Measurements from ENCODE around the gene BBS9. TPM values are rescaled to one million over a fixed set of nuclear protein-coding genes. Genes with fewer than 3 reads are reported as not detected.

The BBS9 gene
- total RNA-seq, 4 donors from 2014 or later, result 22.0 to 72.5 (median 35.9) TPM

DNA sequence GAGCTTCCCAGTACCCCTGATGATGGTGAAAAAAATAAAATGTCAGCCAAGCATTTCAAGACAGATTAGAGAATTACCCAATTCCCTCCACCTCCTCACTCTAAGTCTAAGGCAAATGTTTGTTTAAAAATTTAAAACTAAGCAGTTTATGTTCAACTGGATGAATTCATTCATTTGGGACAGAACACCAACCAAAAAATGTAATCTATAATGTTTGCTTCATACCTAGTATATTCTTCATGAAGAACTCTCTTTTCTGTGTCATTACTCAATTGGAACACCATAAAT lies 450.3 kb downstream of the BBS9 start:
- DNase-seq (ENCODE audit: low spot score in 2 of 2), result no peak
- no peak overlapping the region for H3K4me3 ChIP-seq
- no peaks in the 10 kb centered on the region for H3K27me3 ChIP-seq
- H3K36me3 ChIP-seq, result no peaks in the 10 kb centered on the region
- TF ChIP-seq EP300 (IDR thresholded peaks at IDR 0.05), result no peak
- TF ChIP-seq, protein P1, sequence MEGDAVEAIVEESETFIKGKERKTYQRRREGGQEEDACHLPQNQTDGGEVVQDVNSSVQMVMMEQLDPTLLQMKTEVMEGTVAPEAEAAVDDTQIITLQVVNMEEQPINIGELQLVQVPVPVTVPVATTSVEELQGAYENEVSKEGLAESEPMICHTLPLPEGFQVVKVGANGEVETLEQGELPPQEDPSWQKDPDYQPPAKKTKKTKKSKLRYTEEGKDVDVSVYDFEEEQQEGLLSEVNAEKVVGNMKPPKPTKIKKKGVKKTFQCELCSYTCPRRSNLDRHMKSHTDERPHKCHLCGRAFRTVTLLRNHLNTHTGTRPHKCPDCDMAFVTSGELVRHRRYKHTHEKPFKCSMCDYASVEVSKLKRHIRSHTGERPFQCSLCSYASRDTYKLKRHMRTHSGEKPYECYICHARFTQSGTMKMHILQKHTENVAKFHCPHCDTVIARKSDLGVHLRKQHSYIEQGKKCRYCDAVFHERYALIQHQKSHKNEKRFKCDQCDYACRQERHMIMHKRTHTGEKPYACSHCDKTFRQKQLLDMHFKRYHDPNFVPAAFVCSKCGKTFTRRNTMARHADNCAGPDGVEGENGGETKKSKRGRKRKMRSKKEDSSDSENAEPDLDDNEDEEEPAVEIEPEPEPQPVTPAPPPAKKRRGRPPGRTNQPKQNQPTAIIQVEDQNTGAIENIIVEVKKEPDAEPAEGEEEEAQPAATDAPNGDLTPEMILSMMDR (IDR thresholded peaks at IDR 0.05), result no peak
- no peak for TF ChIP-seq POLR2A (IDR thresholded peaks at IDR 0.05)
- peaks cover 0 to 16% (median 3%) of the 10 kb centered on the region in 4 donors for H3K4me1 ChIP-seq
- no peaks in the 10 kb centered on the region for H3K9me3 ChIP-seq
- H3K27ac ChIP-seq, result no peak overlapping the region

DNA sequence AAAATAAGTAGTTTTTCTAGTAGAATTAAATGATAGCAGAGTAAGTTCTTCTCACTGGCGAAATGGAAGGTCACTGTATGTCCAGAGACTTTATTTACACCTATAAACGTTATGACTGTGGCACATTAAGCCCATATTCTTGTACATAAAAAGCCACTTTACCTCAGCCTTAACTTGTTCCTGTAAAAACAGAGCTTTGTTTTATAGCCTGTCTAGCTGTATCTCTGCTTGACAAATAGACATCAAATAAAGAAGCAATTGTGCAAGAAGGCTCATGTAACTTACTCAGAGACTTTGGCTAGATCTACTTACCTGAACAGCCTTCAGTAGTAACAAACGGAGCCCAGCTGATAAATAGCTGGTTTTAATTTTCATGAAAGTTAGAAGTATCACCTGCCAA lies 451.9 kb downstream of the BBS9 start:
- H3K27me3 ChIP-seq, result no peaks in the 10 kb centered on the region
- peaks cover 0 to 16% (median 3%) of the 10 kb centered on the region in 4 donors for H3K4me1 ChIP-seq
- H3K36me3 ChIP-seq, result no peaks in the 10 kb centered on the region
- no peak overlapping the region for H3K4me3 ChIP-seq
- H3K9me3 ChIP-seq, result no peaks in the 10 kb centered on the region
- DNase-seq (ENCODE audit: low spot score in 2 of 2), result no peak
- TF ChIP-seq, protein P1 (IDR thresholded peaks at IDR 0.05), result no peak
- no peak for TF ChIP-seq EP300 (IDR thresholded peaks at IDR 0.05)
- no peak for TF ChIP-seq POLR2A (IDR thresholded peaks at IDR 0.05)
- 56 to 59% methylated on average over 3 of the region's 3 CpGs for WGBS, 2 donors
- H3K27ac ChIP-seq, result no peak overlapping the region

DNA sequence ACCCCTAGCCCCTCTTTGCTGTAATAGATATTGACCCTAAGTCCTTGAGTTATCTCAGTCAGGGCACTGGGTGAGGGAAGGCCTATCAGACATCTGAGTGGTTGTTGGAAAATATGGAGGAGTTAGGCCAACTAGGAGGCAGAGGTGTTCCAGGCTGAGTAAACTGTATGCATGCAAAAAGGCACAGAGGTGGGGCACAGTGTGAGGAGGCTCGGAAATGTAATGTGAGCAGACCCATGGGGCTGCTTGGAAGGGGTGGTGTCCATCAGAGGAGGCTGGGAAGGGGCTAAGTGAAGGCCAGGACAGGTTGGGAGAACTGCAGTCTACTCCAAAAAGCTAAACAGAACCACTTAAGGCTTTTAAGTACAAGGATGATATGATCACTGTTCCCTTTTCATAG lies 452.7 kb downstream of the BBS9 start:
- WGBS, 2 donors, result 88 to 96% methylated on average over 1 of the region's 1 CpG
- TF ChIP-seq EP300 (IDR thresholded peaks at IDR 0.05) (no peak), POLR2A (IDR thresholded peaks at IDR 0.05) (no peak)
- TF ChIP-seq, protein P1 (IDR thresholded peaks at IDR 0.05), result no peak
- H3K4me1 ChIP-seq, result peaks cover 0 to 16% (median 3%) of the 10 kb centered on the region in 4 donors

DNA sequence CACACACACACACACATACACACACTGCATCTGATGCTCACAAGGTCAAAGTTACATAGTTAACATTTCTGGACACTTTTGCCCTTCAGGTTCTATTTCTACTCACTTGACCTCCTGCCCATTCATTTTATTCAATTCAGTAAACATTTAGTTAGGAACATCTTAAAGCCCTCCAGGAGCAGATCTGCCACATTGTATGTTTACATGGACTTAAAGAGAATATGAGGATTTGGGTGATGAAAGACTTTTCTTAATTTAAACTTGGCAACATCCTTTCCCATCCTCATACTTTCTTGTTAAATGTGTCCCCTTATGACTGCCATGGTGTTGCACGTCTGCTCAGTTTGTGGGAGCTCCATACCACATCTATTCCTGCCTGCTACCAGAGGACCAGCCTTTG lies 453.2 kb downstream of the BBS9 start:
- no peaks in the 10 kb centered on the region for H3K36me3 ChIP-seq
- TF ChIP-seq, protein P1 (IDR thresholded peaks at IDR 0.05), result no peak
- TF ChIP-seq POLR2A (IDR thresholded peaks at IDR 0.05), result no peak
- TF ChIP-seq EP300 (IDR thresholded peaks at IDR 0.05), result no peak
- 92 to 96% methylated on average over 1 of the region's 1 CpG for WGBS, 2 donors
- peaks cover 0 to 16% (median 3%) of the 10 kb centered on the region in 4 donors for H3K4me1 ChIP-seq
- H3K27me3 ChIP-seq, result no peaks in the 10 kb centered on the region
- H3K9me3 ChIP-seq, result no peaks in the 10 kb centered on the region
- H3K4me3 ChIP-seq, result no peak overlapping the region
- H3K27ac ChIP-seq, result no peak overlapping the region
- no peak for DNase-seq (ENCODE audit: low spot score in 2 of 2)

More for the DNA sequence above, 452.7 kb downstream of the BBS9 start:
- Histone ChIP-seq H3K27ac (no peak overlapping the region), H3K9me3 (no peaks in the 10 kb centered on the region), H3K4me3 (no peak overlapping the region), H3K36me3 (no peaks in the 10 kb centered on the region), H3K27me3 (no peaks in the 10 kb centered on the region)
- DNase-seq (ENCODE audit: low spot score in 2 of 2), result no peak

DNA sequence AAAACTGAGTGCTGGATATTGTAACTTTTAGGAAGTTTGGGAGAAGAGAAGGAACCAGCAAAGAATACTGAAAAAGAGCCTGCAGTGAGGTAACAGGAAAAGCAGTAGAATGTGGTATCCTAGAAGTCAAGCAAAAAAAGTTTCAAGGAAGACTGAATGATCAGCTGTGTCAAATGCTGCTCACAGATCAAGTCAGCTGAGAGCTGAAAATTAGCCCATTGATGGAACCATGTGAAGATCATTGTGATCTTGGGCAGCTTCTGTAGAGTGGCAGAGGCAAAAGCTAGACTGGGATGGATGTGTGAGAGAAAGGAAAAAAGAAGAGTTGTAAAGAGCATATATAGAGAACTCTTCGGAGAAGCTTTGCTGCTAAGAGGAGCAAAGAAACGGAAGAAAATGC lies 460.5 kb downstream of the BBS9 start:
- DNase-seq (ENCODE audit: low spot score in 2 of 2), result no peak
- Histone ChIP-seq H3K27me3 (no peaks in the 10 kb centered on the region), H3K36me3 (no peaks in the 10 kb centered on the region), H3K9me3 (no peaks in the 10 kb centered on the region), H3K4me3 (no peak overlapping the region), H3K27ac (no peak overlapping the region), H3K4me1 (peaks cover 0 to 26% (median 2%) of the 10 kb centered on the region in 4 donors)
- TF ChIP-seq POLR2A (IDR thresholded peaks at IDR 0.05) (no peak), EP300 (IDR thresholded peaks at IDR 0.05) (no peak)
- TF ChIP-seq, protein P1 (IDR thresholded peaks at IDR 0.05), result no peak
- WGBS, 2 donors, result 95 to 97% methylated on average over 2 of the region's 2 CpGs

Measured in tibial nerve (tissue), 4 donors.